ENCODE measurements around the gene ATL2.
"Not testable (repeated sequence)": the region's sequence is repeated elsewhere in the genome, so short reads cannot be mapped to it uniquely, and the experiment has no call there.

The ATL2 gene

DNA sequence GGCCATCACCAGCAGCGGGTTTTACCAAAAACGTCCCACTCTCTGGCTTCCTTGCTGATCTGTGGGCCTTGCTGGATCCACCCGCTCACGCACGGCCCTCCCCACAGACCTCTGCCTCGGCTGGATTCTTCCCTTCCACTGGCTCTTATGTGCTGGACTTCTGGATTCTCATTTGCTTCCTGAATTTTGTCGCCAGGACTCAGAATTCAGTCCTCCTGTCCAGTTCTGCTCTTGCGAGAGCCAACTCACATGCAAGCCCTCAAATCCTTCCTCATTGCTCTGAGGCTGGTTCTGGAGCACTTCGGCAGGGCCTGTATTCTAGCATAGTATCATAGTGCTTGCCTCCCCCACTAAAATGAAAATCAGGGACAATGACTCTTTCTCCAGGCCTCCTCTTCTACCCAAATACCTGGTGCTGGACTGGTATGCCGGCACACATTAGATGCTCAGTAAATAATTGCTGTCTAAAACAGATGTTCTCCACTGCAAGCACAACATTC is 115.5 kb downstream of the ATL2 start:
- Mint-ChIP-seq H3K9me3 (no peaks in the 10 kb centered on the region), H3K36me3 (ENCODE audit: insufficient read depth) (no peaks in the 10 kb centered on the region), H3K27me3 (peaks cover 35% of the 10 kb centered on the region), H3K4me1 (peaks cover 14% of the 10 kb centered on the region), H3K27ac (ENCODE audit: low read depth) (no peak overlapping the region), H3K4me3 (no peak overlapping the region)
- ATAC-seq (replicated peaks; ENCODE audit: extremely low read depth, poor library complexity, severe bottlenecking) (no peak), DNase-seq (ENCODE audit: low spot score in 2 of 2) (no peak)

GRCh38 chr2:38260972-38261371 is 116.1 kb downstream of the ATL2 start:
- Mint-ChIP-seq H3K27me3 (peaks cover 41% of the 10 kb centered on the region), H3K27ac (ENCODE audit: low read depth) (no peak overlapping the region), H3K4me1 (peaks cover 11% of the 10 kb centered on the region), H3K36me3 (ENCODE audit: insufficient read depth) (no peaks in the 10 kb centered on the region), H3K9me3 (no peaks in the 10 kb centered on the region), H3K4me3 (no peak overlapping the region)
- ATAC-seq (replicated peaks; ENCODE audit: extremely low read depth, poor library complexity, severe bottlenecking) (no peak), DNase-seq (ENCODE audit: low spot score in 2 of 2) (no peak)

- H3K36me3 Mint-ChIP-seq (ENCODE audit: insufficient read depth) = no peaks in the 10 kb centered on the region
- no peak overlapping the region for H3K4me3 Mint-ChIP-seq
- ATAC-seq (replicated peaks; ENCODE audit: extremely low read depth, poor library complexity, severe bottlenecking) (no peak), DNase-seq (ENCODE audit: low spot score in 2 of 2) (no peak)
- H3K27me3 Mint-ChIP-seq = peaks cover 46% of the 10 kb centered on the region
- no peak overlapping the region for H3K27ac Mint-ChIP-seq (ENCODE audit: low read depth)
- H3K4me1 Mint-ChIP-seq = peaks cover 11% of the 10 kb centered on the region
- H3K9me3 Mint-ChIP-seq = no peaks in the 10 kb centered on the region
These were observed 116.6 kb downstream of the ATL2 start for GRCh38 chr2:38260469-38260868.

DNA sequence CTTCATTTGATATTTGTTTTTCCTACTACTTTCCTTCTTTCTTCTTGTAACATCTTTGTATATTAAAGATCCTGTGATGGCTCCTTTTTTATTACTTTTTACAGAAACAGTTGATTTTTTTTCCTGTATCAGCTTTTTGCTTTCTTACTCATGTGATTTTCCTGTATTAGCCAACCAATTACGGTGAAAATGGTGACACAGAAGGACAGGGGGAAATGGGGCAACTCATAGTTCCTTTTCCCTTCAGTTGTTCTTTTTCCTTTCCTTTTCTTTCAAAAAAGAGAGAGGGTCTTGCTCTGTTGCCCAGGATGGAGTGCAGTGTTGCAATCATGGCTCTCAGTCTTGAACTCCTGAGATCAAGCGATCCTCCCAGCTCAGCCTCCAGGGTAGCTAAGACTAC is 117.8 kb downstream of the ATL2 start:
- H3K4me3 Mint-ChIP-seq = no peak overlapping the region
- peaks cover 48% of the 10 kb centered on the region for H3K27me3 Mint-ChIP-seq
- no peaks in the 10 kb centered on the region for H3K9me3 Mint-ChIP-seq
- ATAC-seq (replicated peaks; ENCODE audit: extremely low read depth, poor library complexity, severe bottlenecking) = no peak
- no peak overlapping the region for H3K27ac Mint-ChIP-seq (ENCODE audit: low read depth)
- no peaks in the 10 kb centered on the region for H3K36me3 Mint-ChIP-seq (ENCODE audit: insufficient read depth)
- DNase-seq (ENCODE audit: low spot score in 2 of 2) = no peak
- peaks cover 11% of the 10 kb centered on the region for H3K4me1 Mint-ChIP-seq

- H3K36me3 Mint-ChIP-seq (ENCODE audit: insufficient read depth); ATAC-seq (replicated peaks; ENCODE audit: extremely low read depth, poor library complexity, severe bottlenecking); DNase-seq (ENCODE audit: low spot score in 2 of 2); H3K27ac Mint-ChIP-seq (ENCODE audit: low read depth); H3K4me3 Mint-ChIP-seq; H3K9me3 Mint-ChIP-seq: not testable (repeated sequence)
- peaks cover 11% of the 10 kb centered on the region for H3K4me1 Mint-ChIP-seq
- peaks cover 48% of the 10 kb centered on the region for H3K27me3 Mint-ChIP-seq
These were observed 119.4 kb downstream of the ATL2 start for GRCh38 chr2:38257680-38258079.

GRCh38 chr2:38256610-38257009 is 120.5 kb downstream of the ATL2 start:
- Mint-ChIP-seq H3K27me3 (peaks cover 41% of the 10 kb centered on the region), H3K4me1 (peaks cover 2% of the 10 kb centered on the region), H3K4me3 (no peak overlapping the region), H3K36me3 (ENCODE audit: insufficient read depth) (no peaks in the 10 kb centered on the region), H3K27ac (ENCODE audit: low read depth) (no peak overlapping the region), H3K9me3 (no peaks in the 10 kb centered on the region)
- DNase-seq (ENCODE audit: low spot score in 2 of 2) (no peak), ATAC-seq (replicated peaks; ENCODE audit: extremely low read depth, poor library complexity, severe bottlenecking) (no peak)

DNA sequence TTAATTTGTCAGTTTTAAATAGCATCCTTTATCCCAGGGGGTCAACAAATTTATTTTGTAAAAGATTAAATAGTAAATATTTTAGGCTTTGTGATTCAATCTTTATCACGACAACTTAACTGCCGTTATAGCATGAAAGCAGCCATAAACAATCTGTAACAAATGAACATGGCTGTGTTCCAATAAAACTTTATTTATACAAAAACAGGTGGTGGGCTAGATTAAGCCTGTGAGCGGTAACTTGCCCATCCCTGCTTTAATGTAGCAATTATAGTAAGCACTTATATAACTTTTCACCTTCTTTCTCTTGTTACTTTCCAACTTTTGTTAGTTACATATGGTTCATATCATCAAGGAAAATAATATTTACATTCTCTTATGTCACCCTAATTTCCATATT is 121.9 kb downstream of the ATL2 start:
- Mint-ChIP-seq H3K4me3 (no peak overlapping the region), H3K9me3 (no peaks in the 10 kb centered on the region), H3K4me1 (no peaks in the 10 kb centered on the region), H3K27ac (ENCODE audit: low read depth) (no peak overlapping the region), H3K36me3 (ENCODE audit: insufficient read depth) (no peaks in the 10 kb centered on the region), H3K27me3 (peaks cover 28% of the 10 kb centered on the region)
- ATAC-seq (replicated peaks; ENCODE audit: extremely low read depth, poor library complexity, severe bottlenecking) = no peak
- no peak for DNase-seq (ENCODE audit: low spot score in 2 of 2)

DNA sequence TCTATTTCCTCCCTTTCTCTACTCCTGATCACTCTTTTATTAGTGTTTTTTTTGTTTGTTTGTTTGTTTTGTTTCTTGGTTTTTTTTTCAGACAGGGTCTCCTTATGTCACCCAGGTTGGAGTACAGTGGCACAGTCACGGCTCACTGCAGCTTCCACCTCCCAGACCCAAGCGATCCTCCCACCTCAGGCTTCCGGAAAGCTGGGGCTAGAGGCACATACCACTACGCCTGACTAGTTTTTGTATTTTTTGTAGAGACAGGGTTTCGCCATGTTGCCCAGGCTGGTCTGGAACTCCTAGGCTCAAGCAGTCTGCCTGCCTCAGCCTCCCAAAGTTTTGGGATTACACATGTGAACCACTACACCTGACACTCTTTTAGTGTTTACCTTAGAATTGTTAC is 122.3 kb downstream of the ATL2 start:
- no peak for DNase-seq (ENCODE audit: low spot score in 2 of 2)
- Mint-ChIP-seq H3K9me3 (no peaks in the 10 kb centered on the region), H3K36me3 (ENCODE audit: insufficient read depth) (no peaks in the 10 kb centered on the region), H3K27ac (ENCODE audit: low read depth) (no peak overlapping the region), H3K27me3 (peaks cover 26% of the 10 kb centered on the region), H3K4me1 (no peaks in the 10 kb centered on the region), H3K4me3 (no peak overlapping the region)
- no peak for ATAC-seq (replicated peaks; ENCODE audit: extremely low read depth, poor library complexity, severe bottlenecking)

- Mint-ChIP-seq H3K4me1 (no peaks in the 10 kb centered on the region), H3K27ac (ENCODE audit: low read depth) (no peak overlapping the region), H3K4me3 (no peak overlapping the region), H3K9me3 (no peaks in the 10 kb centered on the region), H3K36me3 (ENCODE audit: insufficient read depth) (no peaks in the 10 kb centered on the region), H3K27me3 (peaks cover 14% of the 10 kb centered on the region)
- DNase-seq (ENCODE audit: low spot score in 2 of 2) (no peak), ATAC-seq (replicated peaks; ENCODE audit: extremely low read depth, poor library complexity, severe bottlenecking) (no peak)
These were observed 125.1 kb downstream of the ATL2 start for GRCh38 chr2:38251940-38252339.

DNA sequence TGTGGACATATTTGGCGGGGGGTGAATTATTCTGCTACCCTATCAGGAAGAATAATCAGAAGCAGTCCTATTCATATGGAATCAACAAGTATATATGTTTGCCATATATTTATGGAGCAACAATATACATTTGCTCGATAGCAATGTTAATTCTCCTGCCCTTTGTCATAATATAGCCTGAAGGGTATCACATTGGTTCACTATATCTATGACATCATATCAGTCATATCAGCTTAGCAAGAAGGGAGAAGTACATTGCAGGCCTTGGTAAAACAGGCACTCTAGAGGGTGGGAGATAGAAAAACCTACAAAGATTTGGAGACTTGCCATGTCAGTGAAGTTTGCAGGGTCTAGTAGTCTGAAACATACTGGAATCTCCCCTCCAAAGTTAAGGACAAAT is 128.4 kb downstream of the ATL2 start:
- Mint-ChIP-seq H3K27ac (ENCODE audit: low read depth) (no peak overlapping the region), H3K4me1 (no peaks in the 10 kb centered on the region), H3K4me3 (no peak overlapping the region), H3K27me3 (no peaks in the 10 kb centered on the region), H3K36me3 (ENCODE audit: insufficient read depth) (no peaks in the 10 kb centered on the region), H3K9me3 (no peaks in the 10 kb centered on the region)
- DNase-seq (ENCODE audit: low spot score in 2 of 2) = no peak
- no peak for ATAC-seq (replicated peaks; ENCODE audit: extremely low read depth, poor library complexity, severe bottlenecking)

GRCh38 chr2:38248255-38248654 is 128.8 kb downstream of the ATL2 start:
- Mint-ChIP-seq H3K27me3 (no peaks in the 10 kb centered on the region), H3K27ac (ENCODE audit: low read depth) (no peak overlapping the region), H3K4me1 (no peaks in the 10 kb centered on the region), H3K9me3 (no peaks in the 10 kb centered on the region), H3K36me3 (ENCODE audit: insufficient read depth) (no peaks in the 10 kb centered on the region), H3K4me3 (no peak overlapping the region)
- ATAC-seq (replicated peaks; ENCODE audit: extremely low read depth, poor library complexity, severe bottlenecking) (no peak), DNase-seq (ENCODE audit: low spot score in 2 of 2) (no peak)

GRCh38 chr2:38246105-38246504 is 131.0 kb downstream of the ATL2 start:
- no peak for ATAC-seq (replicated peaks; ENCODE audit: extremely low read depth, poor library complexity, severe bottlenecking)
- H3K27ac Mint-ChIP-seq (ENCODE audit: low read depth) = no peak overlapping the region
- no peaks in the 10 kb centered on the region for H3K9me3 Mint-ChIP-seq
- no peak for DNase-seq (ENCODE audit: low spot score in 2 of 2)
- no peaks in the 10 kb centered on the region for H3K36me3 Mint-ChIP-seq (ENCODE audit: insufficient read depth)
- no peaks in the 10 kb centered on the region for H3K4me1 Mint-ChIP-seq
- H3K4me3 Mint-ChIP-seq = no peak overlapping the region
- H3K27me3 Mint-ChIP-seq = no peaks in the 10 kb centered on the region

DNA sequence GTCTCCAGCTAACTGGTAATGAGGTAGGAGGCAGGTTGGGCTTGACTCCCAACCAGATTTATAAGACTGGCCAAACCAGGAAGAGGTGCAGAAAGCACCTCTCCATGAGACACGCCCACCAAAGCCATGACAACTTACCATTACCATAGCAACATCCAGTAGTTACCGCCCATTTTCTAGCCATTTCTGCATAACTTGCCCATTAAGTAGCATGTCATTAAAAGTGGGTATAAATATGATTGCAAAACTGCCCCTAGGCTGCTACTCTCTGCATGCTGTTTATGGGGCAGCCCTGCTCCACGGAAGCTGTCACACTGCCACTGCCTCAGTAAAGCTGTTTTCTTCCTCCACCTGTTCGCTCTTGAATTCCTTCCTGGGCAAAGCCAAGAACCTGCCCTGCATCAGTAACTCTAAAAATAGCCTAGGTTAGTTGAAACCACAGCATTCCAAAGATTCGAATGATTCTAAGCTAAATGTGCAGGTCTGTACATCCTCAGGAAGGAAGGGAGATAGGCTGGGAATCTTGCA is 131.9 kb downstream of the ATL2 start:
- Mint-ChIP-seq H3K4me3 (no peak overlapping the region), H3K27me3 (no peaks in the 10 kb centered on the region), H3K36me3 (ENCODE audit: insufficient read depth) (no peaks in the 10 kb centered on the region), H3K4me1 (no peaks in the 10 kb centered on the region), H3K27ac (ENCODE audit: low read depth) (no peak overlapping the region), H3K9me3 (no peaks in the 10 kb centered on the region)
- DNase-seq (ENCODE audit: low spot score in 2 of 2) = no peak
- no peak for ATAC-seq (replicated peaks; ENCODE audit: extremely low read depth, poor library complexity, severe bottlenecking)

DNA sequence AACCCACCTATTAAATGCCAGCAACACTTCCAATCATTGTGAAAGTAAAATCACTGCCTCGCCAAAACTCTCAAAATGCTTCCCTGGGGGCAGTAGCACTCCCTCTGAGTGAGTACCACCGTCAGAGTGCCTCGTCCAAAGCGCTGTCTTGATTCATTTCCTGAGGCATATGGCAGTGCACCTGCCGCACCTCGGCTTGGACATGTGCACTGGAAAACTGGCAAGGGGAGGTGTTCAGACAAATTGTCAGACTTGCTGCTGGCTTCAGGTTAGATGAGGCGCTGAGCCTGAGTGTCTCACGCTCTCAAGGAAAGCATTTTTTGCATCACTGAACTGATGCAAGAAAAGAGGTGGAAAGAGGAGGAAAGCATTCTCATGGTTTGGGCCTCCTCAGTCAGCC is 132.8 kb downstream of the ATL2 start:
- no peaks in the 10 kb centered on the region for H3K27me3 Mint-ChIP-seq
- H3K27ac Mint-ChIP-seq (ENCODE audit: low read depth) = no peak overlapping the region
- H3K4me3 Mint-ChIP-seq = no peak overlapping the region
- no peaks in the 10 kb centered on the region for H3K4me1 Mint-ChIP-seq
- DNase-seq (ENCODE audit: low spot score in 2 of 2) (no peak), ATAC-seq (replicated peaks; ENCODE audit: extremely low read depth, poor library complexity, severe bottlenecking) (no peak)
- no peaks in the 10 kb centered on the region for H3K36me3 Mint-ChIP-seq (ENCODE audit: insufficient read depth)
- no peaks in the 10 kb centered on the region for H3K9me3 Mint-ChIP-seq

Data from central memory CD8-positive, alpha-beta T cell (primary cell).